K562 (cell line): ENCODE data around the gene GLUL. TPM values are rescaled to one million over a fixed set of nuclear protein-coding genes. Genes with fewer than 3 reads are reported as not detected.

Source experiments
- KDM5B ChIP-seq: fragments of 200-600 bp; sonication (generic); IDR thresholded peaks from 2 replicates; pipeline ENCODE4 v1.6.1; 2012; ENCODE audit warnings: low read depth, mild to moderate bottlenecking, moderate library complexity, low read length, control low read depth, inconsistent platforms; ENCODE audit not compliant: insufficient replicate concordance
- RREB1 ChIP-seq: fragments of 250-450 bp; sonication (Bioruptor Pico); IDR thresholded peaks from 2 replicates; pipeline ENCODE4 v1.4.0; 2020
- SMARCA4 ChIP-seq: fragments of 450-650 bp; IDR thresholded peaks from 2 replicates; pipeline ENCODE4 v1.6.1; 2016
- ZNF584 ChIP-seq: fragments of 200-800 bp; sonication (Bioruptor generic); IDR thresholded peaks from 2 replicates; pipeline ENCODE4 v1.6.1; 2016; ENCODE audit warnings: low read depth, mild to moderate bottlenecking, missing genetic modification characterization, missing compliant biosample characterization
- ZNF77 ChIP-seq: fragments of 250-450 bp; sonication (Bioruptor Pico); IDR thresholded peaks from 2 replicates; pipeline ENCODE4 v1.5.0; 2020
- polyA plus RNA-seq, 8 experiments: library from polyadenylated mRNA; depleted of rRNA in 4 of 8; stranded (reverse) in 5 of 8; unstranded in 3 of 8; fragments of >200 nt; fragmentation: Nextera tagmentation in 2 of 8; fragmentation: Illumina TruSeq in 1 of 8; extraction: Ambion mirVana in 2 of 8; extraction: Trizol in 1 of 8; gene quantifications; 2 replicates each; pipeline versions ENCODE4 v1.2.1 to v1.2.3, GENCODE V29; 2011 to 2014; ENCODE audit warnings: inconsistent platforms in 1 of 8, missing spikeins in 1 of 8
- total RNA-seq, 7 experiments: library from RNA; depleted of rRNA in 6 of 7; stranded (reverse); fragments of >200 nt in 6 of 7; fragmentation: Illumina TruSeq in 2 of 7; extraction: Trizol in 2 of 7; gene quantifications; 2 replicates each; pipeline versions ENCODE4 v1.2.1 to v1.2.3, GENCODE V29; 2011 to 2021; ENCODE audit warnings: low replicate concordance in 1 of 7

Gene GLUL
- total and polyA plus RNA-seq, 9 of the 15 experiments (the other 6 are each of a cell fraction or from before 2014, with no cell fraction given) = 1,088 to 4,222 (median 1,338) TPM

GRCh38 chr1:182388392-182389134, 3.0 kb downstream of the GLUL start (continued):
- TF ChIP-seq KDM5B (peak; percentile 18), SMARCA4 (no peak), ZNF77 (CRISPR knock-in tag) (no peak), ZNF584 (CRISPR knock-in tag) (no peak), RREB1 (CRISPR knock-in tag) (no peak)
